Left forelimb (tissue), 1 donor: ENCODE results near the gene SNX32.

Source experiments
- DNase-seq: peaks from one replicate; pipeline ENCODE4 v3.0.0-alpha.2; 2018; ENCODE audit warnings: low spot score

Gene SNX32

DNA sequence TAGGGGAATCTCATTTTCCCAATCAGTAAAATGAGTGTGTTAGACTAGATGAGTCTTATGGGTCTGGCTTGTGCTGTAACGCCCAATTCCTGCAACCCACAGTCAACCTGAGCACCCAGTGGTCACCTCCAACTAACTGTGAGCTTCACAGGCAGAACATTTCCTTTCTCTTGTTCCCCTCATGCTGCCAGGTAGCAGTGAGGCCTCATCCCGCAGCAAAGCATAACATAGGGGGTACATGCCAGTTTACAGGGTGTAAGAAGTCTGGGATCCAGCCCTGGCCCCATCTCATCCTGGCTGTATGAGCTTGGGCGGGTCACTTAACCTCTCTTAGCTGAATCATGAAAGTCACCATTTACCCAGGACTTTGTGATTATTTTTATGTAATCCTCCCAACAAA lies 35.1 kb downstream of the SNX32 start:
- DNase-seq = no peak

GRCh38 chr11:65869643-65870306 lies 36.0 kb downstream of the SNX32 start:
- no peak for DNase-seq

- no peak for DNase-seq
Measured at GRCh38 chr11:65870307-65870658, 36.5 kb downstream of the SNX32 start.

GRCh38 chr11:65870706-65871681 lies 37.2 kb downstream of the SNX32 start:
- DNase-seq = no peak

GRCh38 chr11:65871811-65872548 lies 38.2 kb downstream of the SNX32 start:
- DNase-seq = no peak

- peak; percentile 86 for DNase-seq
Measured at GRCh38 chr11:65872586-65873317, 39.0 kb downstream of the SNX32 start, which contains the start of gene EFEMP2. Gene EFEMP2 (minus strand): TSS chr11:65872800. CDS start chr11:65872354, 446 bp downstream.

DNA sequence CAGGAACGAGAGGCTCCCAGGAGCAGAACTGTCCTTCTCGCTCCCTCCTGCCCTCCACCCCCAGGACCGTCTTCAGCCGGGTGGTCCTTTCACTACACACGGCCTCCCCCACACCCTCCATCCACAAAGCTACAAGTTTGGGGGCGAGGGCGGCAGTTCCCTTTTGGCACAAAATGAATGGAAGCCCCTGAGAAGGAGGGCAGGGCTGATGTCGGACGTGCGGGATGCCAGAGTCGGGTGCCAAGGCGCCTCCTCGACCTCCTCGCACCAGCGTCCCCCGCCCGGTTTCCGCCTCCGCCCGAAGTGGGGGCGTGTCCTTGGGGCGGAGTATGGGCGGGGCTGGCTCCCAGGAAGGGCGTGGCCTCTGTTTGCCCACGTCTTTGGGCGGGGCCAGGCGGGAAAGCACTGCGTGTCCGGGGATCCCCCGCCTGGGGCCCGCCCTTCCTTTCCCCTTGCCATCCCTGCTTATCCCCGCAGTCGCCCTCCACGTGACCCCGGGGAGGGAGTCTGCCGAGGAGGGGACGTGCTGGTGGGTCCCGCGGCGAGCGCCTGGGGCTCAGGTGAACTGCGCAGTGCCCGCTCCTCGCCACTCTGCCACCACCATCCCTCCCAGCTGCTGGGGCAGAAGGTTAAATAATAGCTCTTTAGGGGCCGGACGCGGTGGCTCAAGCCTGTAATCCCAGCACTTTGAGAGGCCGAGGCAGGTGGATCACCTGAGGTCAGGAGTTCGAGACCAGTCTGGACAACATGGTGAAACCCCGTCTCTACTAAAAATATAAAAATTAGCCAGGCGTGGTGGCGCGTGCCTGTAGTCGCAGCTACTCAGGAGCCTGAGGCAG lies 39.8 kb downstream of the SNX32 start:
- DNase-seq = peak; percentile 97

DNA sequence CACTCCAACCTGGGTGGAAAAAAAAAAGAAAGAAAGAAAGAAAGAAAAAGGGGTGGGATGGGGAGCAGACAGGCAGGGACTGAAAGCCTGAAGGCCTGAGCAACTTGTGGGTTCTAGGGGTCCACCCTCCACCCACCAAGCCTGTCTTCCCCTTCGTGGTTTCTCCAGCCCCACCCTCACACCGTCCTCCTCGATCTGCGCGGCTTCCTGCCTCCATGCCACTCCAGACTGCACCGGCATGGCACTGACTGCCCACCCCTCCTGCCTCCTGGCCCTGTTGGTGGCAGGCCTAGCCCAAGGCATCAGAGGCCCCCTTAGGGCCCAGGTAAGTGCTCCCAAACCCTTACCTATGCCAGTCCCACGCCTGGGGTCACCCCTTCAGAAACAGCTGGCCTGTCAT lies 45.9 kb downstream of the SNX32 start, which contains the start of gene CTSW:
Gene CTSW (plus strand): TSS at position 221 of the 400 bp plus-strand sequence. CDS start 18 bp downstream, at position 239.
- DNase-seq = no peak

DNA sequence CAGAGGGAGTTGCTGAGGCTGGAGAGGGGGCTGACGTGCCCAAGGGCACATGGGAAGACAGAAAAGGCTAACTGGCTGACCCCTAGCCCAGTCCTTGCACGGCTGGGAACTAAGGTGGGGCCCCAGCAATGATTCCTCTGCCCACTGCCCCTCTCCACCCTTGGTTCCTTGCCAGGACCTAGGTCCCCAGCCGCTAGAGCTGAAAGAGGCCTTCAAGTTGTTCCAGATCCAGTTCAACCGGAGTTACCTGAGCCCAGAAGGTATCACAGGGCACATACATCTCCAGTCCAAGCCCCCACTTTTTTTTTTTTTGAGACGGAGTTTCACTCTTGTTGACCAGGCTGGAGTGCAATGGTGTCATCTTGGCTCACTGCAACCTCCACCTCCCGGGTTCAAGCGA lies 46.3 kb downstream of the SNX32 start:
- DNase-seq = no peak

DNA sequence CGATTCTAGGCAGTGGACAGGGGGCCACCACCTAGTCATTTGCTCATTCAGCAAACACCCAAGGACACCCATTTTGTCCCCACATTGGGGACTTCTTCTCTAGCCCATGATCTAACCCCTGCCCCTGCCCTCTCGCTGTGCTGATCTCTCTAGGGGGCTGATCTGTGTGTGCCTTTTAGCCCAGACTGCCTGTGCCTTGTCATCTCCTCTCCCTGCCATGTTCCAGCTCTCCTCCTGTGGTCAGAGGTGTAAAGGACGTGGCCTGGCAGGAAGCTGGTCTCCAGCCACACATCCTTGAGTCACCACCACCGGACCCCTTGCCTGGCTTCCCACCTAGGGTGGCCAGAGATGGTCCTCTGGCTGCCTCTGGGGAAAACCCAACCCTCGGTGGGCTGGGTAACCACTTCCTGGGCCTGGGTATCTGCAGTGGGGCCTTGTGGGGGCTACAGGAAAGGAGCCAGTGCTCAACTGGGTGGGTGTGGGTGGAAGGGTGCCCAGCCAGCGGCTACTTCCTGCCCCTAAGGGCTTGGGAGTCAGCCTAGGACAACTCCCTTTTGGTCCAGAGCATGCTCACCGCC lies 47.2 kb downstream of the SNX32 start:
- DNase-seq = no peak

DNA sequence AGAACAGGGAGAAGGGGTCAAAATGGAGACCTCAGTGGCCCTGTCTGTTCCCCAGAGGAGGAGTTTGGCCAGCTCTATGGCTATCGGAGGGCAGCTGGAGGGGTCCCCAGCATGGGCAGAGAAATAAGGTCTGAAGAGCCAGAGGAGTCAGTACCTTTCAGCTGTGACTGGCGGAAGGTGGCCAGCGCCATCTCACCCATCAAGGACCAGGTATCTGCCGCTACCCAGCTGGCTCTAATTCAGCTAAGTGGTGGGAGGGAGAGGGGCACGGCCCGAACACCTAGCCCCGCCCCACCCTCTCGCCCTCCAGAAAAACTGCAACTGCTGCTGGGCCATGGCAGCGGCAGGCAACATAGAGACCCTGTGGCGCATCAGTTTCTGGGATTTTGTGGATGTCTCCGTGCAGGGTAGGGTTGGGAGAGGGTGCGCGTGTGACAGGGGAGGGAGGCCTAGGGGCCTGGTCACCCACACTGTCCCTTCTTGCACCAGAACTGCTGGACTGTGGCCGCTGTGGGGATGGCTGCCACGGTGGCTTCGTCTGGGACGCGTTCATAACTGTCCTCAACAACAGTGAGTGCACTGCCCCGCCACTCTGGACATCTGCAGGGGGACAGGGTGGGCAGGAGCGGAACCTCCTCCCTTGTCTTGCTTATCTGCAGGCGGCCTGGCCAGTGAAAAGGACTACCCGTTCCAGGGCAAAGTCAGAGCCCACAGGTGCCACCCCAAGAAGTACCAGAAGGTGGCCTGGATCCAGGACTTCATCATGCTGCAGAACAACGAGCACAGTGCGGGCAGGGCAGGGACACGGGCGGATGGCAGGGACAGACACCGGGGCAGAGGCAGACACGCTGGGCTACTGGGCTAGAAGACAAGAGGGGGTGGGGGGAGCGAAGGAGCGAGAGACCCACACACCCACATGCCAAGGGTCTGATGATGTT lies 48.6 kb downstream of the SNX32 start:
- DNase-seq = peak; percentile 59

DNA sequence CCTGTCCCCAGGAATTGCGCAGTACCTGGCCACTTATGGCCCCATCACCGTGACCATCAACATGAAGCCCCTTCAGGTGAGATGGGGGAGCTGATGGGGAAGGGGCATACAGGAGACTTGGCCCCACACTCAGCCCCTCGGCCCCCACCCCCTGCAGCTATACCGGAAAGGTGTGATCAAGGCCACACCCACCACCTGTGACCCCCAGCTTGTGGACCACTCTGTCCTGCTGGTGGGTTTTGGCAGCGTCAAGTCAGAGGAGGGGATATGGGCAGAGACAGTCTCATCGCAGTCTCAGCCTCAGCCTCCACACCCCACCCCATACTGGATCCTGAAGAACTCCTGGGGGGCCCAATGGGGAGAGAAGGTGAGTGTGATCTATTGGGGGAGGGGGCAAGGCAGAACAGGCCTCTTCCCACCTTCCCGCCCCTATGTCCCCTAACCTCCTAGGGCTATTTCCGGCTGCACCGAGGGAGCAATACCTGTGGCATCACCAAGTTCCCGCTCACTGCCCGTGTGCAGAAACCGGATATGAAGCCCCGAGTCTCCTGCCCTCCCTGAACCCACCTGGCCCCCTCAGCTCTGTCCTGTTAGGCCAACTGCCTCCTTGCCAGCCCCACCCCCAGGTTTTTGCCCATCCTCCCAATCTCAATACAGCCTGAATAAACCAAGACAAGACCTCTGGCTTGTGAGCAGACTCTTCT lies 49.4 kb downstream of the SNX32 start:
- DNase-seq = no peak

DNA sequence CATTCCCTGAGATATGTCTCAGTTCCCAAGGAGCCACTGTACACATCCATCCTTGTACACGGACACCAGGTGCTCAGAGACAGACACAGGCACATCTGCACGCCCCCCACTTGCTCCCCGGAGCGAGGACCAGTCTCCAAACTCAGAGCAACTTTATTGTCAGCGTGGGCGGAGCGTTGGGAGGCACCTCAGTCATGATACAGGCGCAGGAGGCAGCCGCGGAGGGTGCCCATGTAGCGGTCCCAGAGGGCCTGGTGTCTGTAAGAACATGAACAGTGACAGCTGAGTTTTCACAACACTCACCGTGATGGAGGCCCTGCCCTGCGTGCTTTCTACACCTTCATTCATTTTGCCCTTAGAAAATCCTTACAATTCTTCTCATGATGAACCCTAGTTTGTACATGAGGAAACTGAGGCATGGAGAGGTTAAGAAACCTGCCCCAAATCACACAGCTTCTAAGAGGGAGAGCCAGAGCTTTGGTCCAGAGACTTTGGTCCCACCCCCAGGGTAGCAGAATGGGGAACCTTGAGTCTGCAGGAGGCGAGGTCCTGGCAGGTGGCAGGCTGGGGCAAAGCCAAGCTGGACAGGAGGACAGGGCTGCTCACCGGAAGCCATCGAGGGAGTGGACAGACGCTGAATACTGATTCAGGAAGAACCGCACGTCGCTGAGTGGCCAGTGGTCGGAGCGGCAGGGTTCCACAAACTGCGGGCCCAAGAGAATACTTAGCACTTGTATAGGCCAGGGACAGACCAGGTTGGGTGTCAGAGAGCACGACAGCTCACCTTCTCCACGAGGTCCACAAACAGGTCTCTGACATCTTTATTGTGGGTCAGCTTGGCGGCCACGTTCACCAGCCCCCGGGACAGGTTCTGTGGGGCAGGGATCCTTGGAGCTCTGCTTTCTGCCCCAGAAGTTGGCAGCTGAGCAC lies 50.3 kb downstream of the SNX32 start:
- DNase-seq = no peak

DNA sequence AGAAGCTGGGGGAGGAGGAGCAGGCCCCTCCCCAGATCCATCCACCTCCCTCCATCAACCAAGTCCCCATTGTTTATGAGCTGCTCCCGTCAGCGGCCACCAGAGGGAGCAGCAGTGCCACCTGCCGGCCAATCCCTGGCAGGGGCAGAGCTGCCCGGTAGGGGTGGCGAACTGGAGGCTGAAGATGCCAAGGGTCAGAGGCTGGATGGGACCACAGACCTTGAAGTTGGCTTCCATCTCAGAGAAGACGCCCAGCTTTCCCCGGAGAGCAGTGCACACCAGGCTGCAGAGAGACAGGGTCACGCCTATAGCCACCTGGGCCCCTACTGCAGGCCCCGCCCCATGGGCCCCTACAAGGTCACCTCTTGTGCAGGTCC lies 50.9 kb downstream of the SNX32 start:
- no peak for DNase-seq

- DNase-seq = no peak
Measured at GRCh38 chr11:65885231-65885630, 51.5 kb downstream of the SNX32 start.

- no peak for DNase-seq
Measured at GRCh38 chr11:65885808-65886536, 52.2 kb downstream of the SNX32 start.
